Breast epithelium (tissue), 3 donors: ENCODE measurements around the gene LY6G5B.

ENCODE experiments used
- CTCF ChIP-seq, 3 donors: fragments of 450-650 bp; IDR thresholded peaks; one replicate each; pipeline ENCODE4 v1.5.1; 2016 to 2017; ENCODE audit warnings: antibody characterized with exemption in 3 of 3, mild to moderate bottlenecking in 3 of 3, moderate library complexity in 3 of 3
- POLR2A ChIP-seq: fragments of 450-650 bp; IDR thresholded peaks from one replicate; pipeline ENCODE4 v1.6.1; 2016; ENCODE audit warnings: antibody characterized with exemption, mild to moderate bottlenecking, moderate library complexity

- no peak for TF ChIP-seq CTCF (IDR thresholded peaks at IDR 0.05)
- TF ChIP-seq POLR2A = no peak
Observed at GRCh38 chr6:31629014-31629413, 40.8 kb upstream of the LY6G5B start.
